ENCODE measurements around the gene FKBP10. TPM values are rescaled to one million over a fixed set of nuclear protein-coding genes. Genes with fewer than 3 reads are reported as not detected.

Gene FKBP10
- total and polyA plus RNA-seq, 2 donors (not counting 3 experiments of a cell fraction or from before 2014, with no cell fraction given) = 168 to 377 TPM

- intact Hi-C loops (cut with micrococcal nuclease) = no loop called here
- no peaks in the 10 kb centered on the region for H3K9me1 ChIP-seq (replicated peaks; ENCODE audit: control insufficient read depth, extremely low read depth, insufficient read depth, low read length)
- no TSS peak for BruUV-seq (replicated peaks)
- TF ChIP-seq POLR2AphosphoS5 (IDR thresholded peaks at IDR 0.05; ENCODE audit: insufficient read depth, low read depth, low read length) (no peak), CTCF (IDR thresholded peaks at IDR 0.05; ENCODE audit: extremely low read depth in 1 of 2, insufficient read depth in 1 of 2, low read depth in 1 of 2, low read length in 2 of 2) (no peak), POLR2A (IDR thresholded peaks at IDR 0.05; ENCODE audit: low read depth, low read length) (no peak), EZH2 (IDR thresholded peaks at IDR 0.05; ENCODE audit: borderline replicate concordance, low read depth, low read length, severe bottlenecking) (no peak), FOS (IDR thresholded peaks at IDR 0.05; ENCODE audit: borderline replicate concordance, insufficient read depth, low read length) (no peak), MYC (IDR thresholded peaks at IDR 0.05; ENCODE audit: low read depth, low read length) (no peak), MAX (IDR thresholded peaks at IDR 0.05; ENCODE audit: insufficient read depth, insufficient read length) (no peak), JUN (IDR thresholded peaks at IDR 0.05; ENCODE audit: borderline replicate concordance, insufficient read depth, insufficient read length, low read depth) (no peak), GATA2 (IDR thresholded peaks at IDR 0.05; ENCODE audit: insufficient read depth, insufficient read length, low read depth, low read length) (no peak)
- H3K4me3 ChIP-seq (replicated peaks in 1 of 3; ENCODE audit: insufficient read depth in 1 of 3, low read depth in 1 of 3, low read length in 3 of 3) = no peak overlapping the region
- H3K36me3 ChIP-seq (ENCODE audit: control insufficient read depth in 2 of 2, extremely low read depth in 1 of 2, insufficient read depth in 2 of 2, low read length in 2 of 2) = peaks cover 0 to 6% of the 10 kb centered on the region in 2 experiments
- H3K4me2 ChIP-seq (ENCODE audit: insufficient read depth, low read length) = no peak overlapping the region
- H3K9me3 ChIP-seq (replicated peaks; ENCODE audit: control insufficient read depth, insufficient read depth, low read length) = no peaks in the 10 kb centered on the region
- CTCF ChIA-PET = interaction anchor here (4.2 kb wide), 1 partner anchor 21 kb away, joined by 67 read pairs; no protein-coding TSS in a partner anchor
- H4K20me1 ChIP-seq (replicated peaks; ENCODE audit: control insufficient read depth, extremely low read depth, insufficient read depth, low read length) = no peaks in the 10 kb centered on the region
- H3K4me1 ChIP-seq (ENCODE audit: control insufficient read depth, extremely low read depth, insufficient read depth, low read length) = peaks cover 31% of the 10 kb centered on the region
- H3K27ac ChIP-seq (ENCODE audit: insufficient read depth, low read depth, low read length) = no peak overlapping the region
- DNase-seq (ENCODE audit: low read depth, low spot score) (no peak), FAIRE-seq (no peak)
- no peaks in the 10 kb centered on the region for H3K79me2 ChIP-seq (ENCODE audit: control insufficient read depth, insufficient read depth, low read length)
- no peaks in the 10 kb centered on the region for H3K27me3 ChIP-seq (ENCODE audit: control insufficient read depth in 2 of 2, insufficient read depth in 2 of 2, low read length in 2 of 2)
- dilution Hi-C loops (cut with MboI; ENCODE audit: extremely low pct_ligation_motif_present, low sequenced_read_pairs) = no loop called here
- POLR2A ChIA-PET = interaction anchor here (1.6 kb wide), 1 partner anchor 14 kb away, joined by 3 read pairs; no protein-coding TSS in a partner anchor
- H3K9ac ChIP-seq (replicated peaks; ENCODE audit: extremely low read depth, insufficient read depth, low read length) = no peak overlapping the region
- H2AFZ ChIP-seq (ENCODE audit: low read depth, low read length) = no peak overlapping the region
Measured at GRCh38 chr17:41779954-41780353, 32.9 kb upstream of the FKBP10 start.
